ENCODE measurements around the gene STAM.

GRCh38 chr10:17693009-17693408 is 49.1 kb downstream of the STAM start:
- TF ChIP-seq POLR2A (IDR thresholded peaks at IDR 0.05) (no peak), CTCF (IDR thresholded peaks at IDR 0.05 in 8 of 11, conservative IDR thresholded peaks at IDR 0.05 in 3 of 11) (no peak), POLR2AphosphoS5 (IDR thresholded peaks at IDR 0.05) (no peak)

Measured in spleen (tissue), 7 donors.